Activated CD4-positive, alpha-beta T cell treated with anti-CD3 and anti-CD28 coated beads for 36 hours (primary cell): ENCODE measurements around the gene KCNK16. TPM values are rescaled to one million over a fixed set of nuclear protein-coding genes. Genes with fewer than 3 reads are reported as not detected.

Experiments used
- ATAC-seq: fragments of 200-7000 bp; cut with Tn5 transposase; one replicate; pipeline ENCODE4 v1.10.0; 2021; ENCODE audit warnings: mild to moderate bottlenecking, moderate library complexity
- CTCF ChIA-PET: fragments of 350-600 bp; sonication (Branson Sonifier 250); formaldehyde crosslinking; loops from one replicate; lab custom pipeline; 2021; ENCODE audit warnings: antibody characterized with exemption; lab: Charles Lee
- POLR2A ChIA-PET: fragments of 350-600 bp; sonication (Branson Sonifier 250); formaldehyde crosslinking; loops from one replicate; lab custom pipeline; 2021; ENCODE audit warnings: antibody characterized with exemption, inconsistent platforms; lab: Charles Lee
- DNase-seq: peaks from one replicate; pipeline ENCODE4 v3.0.0-alpha.2; 2020
- H3K27ac Mint-ChIP-seq: one replicate; pipeline ENCODE4 v1.8.0; 2021; ENCODE audit warnings: mixed read lengths
- H3K27me3 Mint-ChIP-seq: one replicate; pipeline ENCODE4 v1.8.0; 2021; ENCODE audit warnings: mixed read lengths
- H3K36me3 Mint-ChIP-seq: one replicate; pipeline ENCODE4 v1.8.0; 2021; ENCODE audit warnings: low read depth, mixed read lengths
- H3K4me1 Mint-ChIP-seq: one replicate; pipeline ENCODE4 v1.8.0; 2021; ENCODE audit warnings: mixed read lengths
- H3K4me3 Mint-ChIP-seq: one replicate; pipeline ENCODE4 v1.8.0; 2021; ENCODE audit warnings: mild to moderate bottlenecking, moderate library complexity, mixed read lengths
- H3K9me3 Mint-ChIP-seq: one replicate; pipeline ENCODE4 v1.8.0; 2021; ENCODE audit warnings: low read depth, mixed read lengths
- intact Hi-C, 2 experiments: fragments of 100-400 bp; cut with DNase I in 1 of 2; cut with micrococcal nuclease in 1 of 2; formaldehyde crosslinking; loops; one replicate each; pipeline versions ENCODE4 v1.14.2 to v1.15.1; 2022 to 2024; cut with DNase I, micrococcal nuclease
- total RNA-seq, 2 experiments: library from RNA; stranded (reverse); gene quantifications; one replicate each; pipeline ENCODE4 v1.2.3, GENCODE V29; 2021

KCNK16 gene
- total RNA-seq, 2 experiments from 2014 or later: not detected

DNA sequence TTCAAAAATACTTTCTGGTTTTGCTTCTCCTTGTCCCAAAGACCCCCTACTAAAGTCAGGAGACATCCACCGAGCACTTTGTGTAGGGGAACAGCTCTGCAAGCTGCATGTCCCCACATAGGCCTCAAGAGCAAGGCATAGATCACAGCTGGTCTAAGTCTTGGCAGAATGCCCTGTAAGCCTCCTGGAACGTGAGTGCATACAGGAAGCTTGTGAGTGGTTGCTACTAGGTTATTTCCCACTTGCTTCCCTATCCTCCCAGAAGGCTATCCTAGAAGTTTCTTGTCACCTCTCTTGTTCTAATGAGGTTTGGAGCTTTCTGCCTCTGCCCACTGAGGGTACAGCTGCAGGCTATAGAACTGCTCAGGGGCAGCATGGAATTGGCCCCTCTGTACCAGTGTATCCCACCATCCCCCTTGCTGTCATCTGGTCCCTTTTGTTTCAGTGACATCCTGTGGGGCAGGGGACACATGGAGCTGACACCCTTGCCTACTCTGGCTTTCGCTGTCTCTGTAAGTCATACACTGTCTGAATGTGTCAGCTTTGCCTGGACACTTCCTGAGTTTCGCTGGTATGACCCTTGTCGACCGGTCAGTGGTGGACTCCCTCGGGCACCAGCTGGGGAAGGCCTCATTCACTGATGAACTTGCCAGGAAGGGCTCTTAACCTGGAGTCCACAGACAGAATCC is 35.6 kb upstream of the KCNK16 start:
- Mint-ChIP-seq H3K4me1 (no peaks in the 10 kb centered on the region), H3K27ac (no peak overlapping the region), H3K9me3 (no peaks in the 10 kb centered on the region), H3K4me3 (no peak overlapping the region), H3K36me3 (no peaks in the 10 kb centered on the region), H3K27me3 (no peaks in the 10 kb centered on the region)
- ChIA-PET POLR2A (no interaction called here), CTCF (no interaction called here)
- intact Hi-C loops: no loop called here
- ATAC-seq (no peak), DNase-seq (no peak)

- intact Hi-C loops: no loop called here
- CTCF ChIA-PET: interaction anchor here (0.6 to 3.5 kb wide), 3 partner anchors 9 to 512 kb away, joined by 3 to 18 read pairs (median 3); no protein-coding TSS in a partner anchor
Measured at GRCh38 chr6:39353698-39354315, 31.3 kb upstream of the KCNK16 start.

GRCh38 chr6:39350723-39351505 is 28.4 kb upstream of the KCNK16 start:
- ChIA-PET CTCF (interaction anchor here (0.9 to 3.5 kb wide), 4 partner anchors 10 to 515 kb away, joined by 3 to 18 read pairs (median 4); no protein-coding TSS in a partner anchor), POLR2A (no interaction called here)
- intact Hi-C loops: no loop called here
- DNase-seq (no peak), ATAC-seq (no peak)
- H3K27ac Mint-ChIP-seq: no peak overlapping the region
- H3K4me1 Mint-ChIP-seq: no peaks in the 10 kb centered on the region
- H3K4me3 Mint-ChIP-seq: no peak overlapping the region
- H3K27me3 Mint-ChIP-seq: peaks cover 3% of the 10 kb centered on the region
- H3K36me3 Mint-ChIP-seq: no peaks in the 10 kb centered on the region
- no peaks in the 10 kb centered on the region for H3K9me3 Mint-ChIP-seq

More at GRCh38 chr6:39353698-39354315, 31.3 kb upstream of the KCNK16 start:
- POLR2A ChIA-PET: no interaction called here
- Mint-ChIP-seq H3K27me3 (no peaks in the 10 kb centered on the region), H3K4me1 (no peaks in the 10 kb centered on the region), H3K4me3 (no peak overlapping the region), H3K36me3 (no peaks in the 10 kb centered on the region), H3K9me3 (no peaks in the 10 kb centered on the region), H3K27ac (no peak overlapping the region)
- DNase-seq (no peak), ATAC-seq (no peak)

DNA sequence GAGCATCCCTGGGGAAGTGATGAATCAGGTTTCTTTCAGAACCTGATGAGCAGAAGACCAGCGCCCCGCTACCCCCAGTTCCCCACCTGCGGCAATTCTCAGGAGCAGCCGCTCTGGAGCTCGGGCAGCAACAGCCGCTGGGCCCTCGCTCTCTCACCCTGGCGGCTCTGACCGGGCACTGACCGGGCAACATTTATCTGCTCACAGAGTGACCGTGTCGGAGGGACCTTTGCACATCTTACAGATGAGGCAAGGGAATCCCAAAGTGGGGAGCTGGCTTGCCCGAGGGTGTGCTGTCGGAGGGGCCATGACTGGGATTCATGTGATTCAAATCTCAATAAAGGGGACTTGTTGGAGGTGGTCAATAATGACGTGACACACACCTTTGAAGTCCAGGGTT is 26.2 kb upstream of the KCNK16 start:
- H3K27ac Mint-ChIP-seq: no peak overlapping the region
- ChIA-PET CTCF (interaction anchor here (0.6 to 1.3 kb wide), 3 partner anchors 40 to 512 kb away, joined by 3 read pairs; no protein-coding TSS in a partner anchor), POLR2A (no interaction called here)
- DNase-seq (no peak), ATAC-seq (no peak)
- peaks cover 3% of the 10 kb centered on the region for H3K27me3 Mint-ChIP-seq
- no peaks in the 10 kb centered on the region for H3K9me3 Mint-ChIP-seq
- no peaks in the 10 kb centered on the region for H3K36me3 Mint-ChIP-seq
- H3K4me1 Mint-ChIP-seq: no peaks in the 10 kb centered on the region
- no peak overlapping the region for H3K4me3 Mint-ChIP-seq
- intact Hi-C loops: loop anchor here (2.0 to 10.0 kb wide), 3 partner anchors 516 to 960 kb away; no protein-coding TSS in a partner anchor

DNA sequence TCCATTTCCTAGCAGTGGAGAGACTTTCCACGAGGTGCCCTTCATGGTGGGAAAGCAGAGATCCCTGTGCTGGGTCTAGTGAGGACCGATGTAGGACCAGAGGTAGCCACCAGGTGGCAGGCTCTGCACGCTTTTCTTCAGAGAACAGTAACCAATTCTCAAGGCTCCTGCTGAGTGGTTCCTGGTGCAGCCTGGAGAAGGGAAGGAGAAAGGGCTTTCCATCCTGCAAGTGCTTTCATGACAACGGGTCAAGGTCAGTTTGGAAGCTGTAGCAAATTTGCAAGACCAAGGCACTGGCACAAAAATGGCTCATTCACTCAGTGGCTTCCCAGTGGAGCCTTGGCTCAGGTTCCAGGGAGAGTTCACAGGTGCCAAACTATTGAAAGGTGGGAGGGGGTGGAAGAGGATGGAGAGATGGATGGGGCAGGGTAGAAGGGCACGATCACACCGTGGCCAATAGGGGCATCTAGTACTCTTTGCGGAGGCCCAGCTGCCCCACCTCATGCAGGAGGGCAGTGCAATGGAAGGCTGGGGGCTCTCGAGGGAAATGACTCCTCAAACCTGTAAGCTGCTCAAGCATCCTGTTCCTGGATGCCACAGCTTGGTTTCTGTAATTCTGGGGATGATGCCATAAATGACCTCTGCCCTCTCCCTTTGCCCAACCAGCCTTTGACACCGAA is 25.5 kb upstream of the KCNK16 start:
- H3K4me1 Mint-ChIP-seq: no peaks in the 10 kb centered on the region
- ATAC-seq (peak; percentile 80), DNase-seq (peak; percentile 76)
- H3K9me3 Mint-ChIP-seq: no peaks in the 10 kb centered on the region
- ChIA-PET CTCF (interaction anchor here (0.6 to 1.3 kb wide), 5 partner anchors 14 to 1959 kb away, joined by 3 read pairs; no protein-coding TSS in a partner anchor), POLR2A (no interaction called here)
- no peak overlapping the region for H3K4me3 Mint-ChIP-seq
- H3K27me3 Mint-ChIP-seq: peaks cover 3% of the 10 kb centered on the region
- H3K36me3 Mint-ChIP-seq: no peaks in the 10 kb centered on the region
- intact Hi-C loops: loop anchor here (1.0 to 10.0 kb wide), 4 partner anchors 517 to 961 kb away; no protein-coding TSS in a partner anchor
- H3K27ac Mint-ChIP-seq: no peak overlapping the region

- Mint-ChIP-seq H3K4me3 (no peak overlapping the region), H3K4me1 (no peaks in the 10 kb centered on the region), H3K27me3 (peaks cover 3% of the 10 kb centered on the region), H3K36me3 (no peaks in the 10 kb centered on the region), H3K27ac (no peak overlapping the region), H3K9me3 (no peaks in the 10 kb centered on the region)
- POLR2A ChIA-PET: no interaction called here
- no peak for DNase-seq
- intact Hi-C loops: loop anchor here (1.0 to 10.0 kb wide), 3 partner anchors 518 to 548 kb away; no protein-coding TSS in a partner anchor
- no peak for ATAC-seq
- CTCF ChIA-PET: interaction anchor here (0.6 to 1.3 kb wide), 5 partner anchors 12 to 1682 kb away, joined by 3 read pairs; no protein-coding TSS in a partner anchor
Measured at GRCh38 chr6:39347206-39347605, 24.7 kb upstream of the KCNK16 start.

DNA sequence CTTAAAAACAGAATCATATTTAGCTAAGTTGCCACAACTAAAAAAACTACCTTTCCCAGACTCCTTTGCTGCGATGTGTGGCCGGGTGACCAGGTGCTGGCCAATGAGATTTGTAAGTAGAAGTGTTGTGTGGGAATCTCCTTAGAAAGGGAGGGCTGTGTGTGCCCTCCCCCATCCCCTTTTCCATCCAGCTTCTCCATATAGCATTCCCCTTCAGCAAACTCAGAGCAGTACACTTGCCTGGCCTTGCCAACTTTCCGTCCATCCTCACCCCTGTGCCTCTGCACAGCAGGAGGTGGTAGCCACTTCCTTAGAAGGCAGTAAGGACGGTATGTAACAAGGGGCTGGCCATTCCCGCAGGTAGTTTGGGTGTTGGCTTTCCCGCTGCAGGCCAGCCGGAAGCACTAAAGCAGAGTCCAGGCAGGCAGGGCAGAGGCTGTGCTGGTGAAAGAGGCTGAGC is 22.3 kb upstream of the KCNK16 start:
- CTCF ChIA-PET: no interaction called here
- Mint-ChIP-seq H3K27me3 (peaks cover 3% of the 10 kb centered on the region), H3K9me3 (no peaks in the 10 kb centered on the region), H3K4me1 (no peaks in the 10 kb centered on the region), H3K4me3 (no peak overlapping the region), H3K36me3 (no peaks in the 10 kb centered on the region), H3K27ac (no peak overlapping the region)
- POLR2A ChIA-PET: no interaction called here
- no peak for DNase-seq
- intact Hi-C loops: loop anchor here in 1 of 2 experiments (10.0 kb wide), 2 partner anchors 520 to 550 kb away; no protein-coding TSS in a partner anchor
- ATAC-seq: no peak

- DNase-seq (no peak), ATAC-seq (no peak)
- no peaks in the 10 kb centered on the region for H3K4me1 Mint-ChIP-seq
- POLR2A ChIA-PET: no interaction called here
- no peak overlapping the region for H3K27ac Mint-ChIP-seq
- no peaks in the 10 kb centered on the region for H3K9me3 Mint-ChIP-seq
- intact Hi-C loops: loop anchor here in 1 of 2 experiments (10.0 kb wide), 2 partner anchors 521 to 551 kb away; no protein-coding TSS in a partner anchor
- no peak overlapping the region for H3K4me3 Mint-ChIP-seq
- CTCF ChIA-PET: no interaction called here
- H3K36me3 Mint-ChIP-seq: no peaks in the 10 kb centered on the region
- H3K27me3 Mint-ChIP-seq: peaks cover 8% of the 10 kb centered on the region
Measured at GRCh38 chr6:39343396-39343870, 20.9 kb upstream of the KCNK16 start.

GRCh38 chr6:39342692-39343395 is 20.3 kb upstream of the KCNK16 start:
- CTCF ChIA-PET: no interaction called here
- ATAC-seq: no peak
- H3K9me3 Mint-ChIP-seq: no peaks in the 10 kb centered on the region
- no peak overlapping the region for H3K27ac Mint-ChIP-seq
- POLR2A ChIA-PET: no interaction called here
- intact Hi-C loops: loop anchor here in 1 of 2 experiments (10.0 kb wide), 2 partner anchors 522 to 552 kb away; no protein-coding TSS in a partner anchor
- no peak overlapping the region for H3K4me3 Mint-ChIP-seq
- no peaks in the 10 kb centered on the region for H3K4me1 Mint-ChIP-seq
- H3K27me3 Mint-ChIP-seq: peaks cover 11% of the 10 kb centered on the region
- H3K36me3 Mint-ChIP-seq: no peaks in the 10 kb centered on the region
- DNase-seq: no peak

DNA sequence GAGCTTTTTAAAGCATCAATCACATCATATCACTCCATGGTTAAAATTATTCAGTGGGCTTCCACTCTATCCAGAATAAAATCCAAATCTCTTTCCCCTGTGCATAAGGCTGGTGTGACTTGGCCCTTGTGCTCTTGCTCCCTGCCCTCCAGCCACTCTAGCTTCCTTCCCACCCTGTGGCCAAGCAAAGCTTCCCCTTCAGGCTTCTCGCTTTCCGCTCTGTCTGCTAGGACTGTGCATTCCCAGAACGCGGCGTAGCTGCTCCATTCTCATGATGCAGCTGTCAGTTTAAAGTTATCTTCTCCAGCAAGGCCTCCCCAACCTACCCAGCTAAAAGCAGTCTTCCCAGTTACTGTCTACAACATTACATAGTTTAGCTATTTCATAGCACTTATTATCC is 19.4 kb upstream of the KCNK16 start:
- ChIA-PET CTCF (interaction anchor here (1.2 kb wide), 1 partner anchor 8 kb away, joined by 3 read pairs; no protein-coding TSS in a partner anchor), POLR2A (no interaction called here)
- Mint-ChIP-seq H3K4me3 (no peak overlapping the region), H3K27ac (no peak overlapping the region), H3K4me1 (no peaks in the 10 kb centered on the region), H3K9me3 (no peaks in the 10 kb centered on the region), H3K27me3 (peaks cover 12% of the 10 kb centered on the region), H3K36me3 (no peaks in the 10 kb centered on the region)
- ATAC-seq (no peak), DNase-seq (no peak)
- intact Hi-C loops: loop anchor here in 1 of 2 experiments (10.0 kb wide), 2 partner anchors 523 to 553 kb away; no protein-coding TSS in a partner anchor
